ENCODE data around the gene SLC30A3.
"Not testable (repeated sequence)": the region's sequence is repeated elsewhere in the genome, so short reads cannot be mapped to it uniquely, and the experiment has no call there.

The SLC30A3 gene

GRCh38 chr2:27285481-27285880, 22.6 kb upstream of the SLC30A3 start:
- H3K36me3 ChIP-seq (ENCODE audit: control insufficient read depth, insufficient read depth, low read length): no peaks in the 10 kb centered on the region
- H3K4me1 ChIP-seq (ENCODE audit: control insufficient read depth, insufficient read depth, low read length): peaks cover 9% of the 10 kb centered on the region
- H3K27me3 ChIP-seq (ENCODE audit: control insufficient read depth, insufficient read depth, low read length, poor library complexity, severe bottlenecking): peaks cover 8% of the 10 kb centered on the region
- no peak overlapping the region for H3K4me3 ChIP-seq (ENCODE audit: insufficient read depth, low read depth, low read length)
- H3K9me3 ChIP-seq (ENCODE audit: control insufficient read depth, low read length): no peaks in the 10 kb centered on the region
- WGBS, 2 experiments: 58 to 64% methylated on average over 5 to 6 of the region's 6 CpGs
- no peak overlapping the region for H3K27ac ChIP-seq (ENCODE audit: insufficient read depth, low read depth, low read length, poor library complexity, severe bottlenecking)

- H3K27me3 ChIP-seq (ENCODE audit: control insufficient read depth, insufficient read depth, low read length, poor library complexity, severe bottlenecking): peaks cover 8% of the 10 kb centered on the region
These were observed 22.1 kb upstream of the SLC30A3 start for GRCh38 chr2:27284996-27285395.

DNA sequence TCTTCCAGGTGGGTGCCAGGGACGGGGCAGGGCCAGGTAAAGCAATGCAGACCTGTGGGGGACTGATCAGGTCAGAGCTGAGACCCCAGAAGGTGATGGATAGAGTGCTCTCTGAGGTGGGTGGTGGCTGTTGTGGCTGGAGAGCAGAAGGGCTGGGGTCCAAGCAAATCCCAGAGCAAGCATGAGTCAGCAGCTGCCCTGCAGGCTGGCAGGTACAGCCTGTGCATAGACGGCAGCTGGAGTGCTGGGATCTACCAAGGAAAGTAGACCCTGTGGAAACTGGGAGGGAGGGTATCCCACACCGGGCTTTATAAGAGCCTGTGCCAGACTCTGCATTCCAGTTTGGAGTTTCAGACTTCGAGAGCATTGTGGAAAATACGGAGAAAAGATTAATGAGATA, 20.0 kb upstream of the SLC30A3 start:
- Histone ChIP-seq H3K4me1 (ENCODE audit: control insufficient read depth, insufficient read depth, low read length) (peaks cover 9% of the 10 kb centered on the region), H3K27me3 (ENCODE audit: control insufficient read depth, insufficient read depth, low read length, poor library complexity, severe bottlenecking) (peaks cover 8% of the 10 kb centered on the region), H3K36me3 (ENCODE audit: control insufficient read depth, insufficient read depth, low read length) (no peaks in the 10 kb centered on the region), H3K9me3 (ENCODE audit: control insufficient read depth, low read length) (no peaks in the 10 kb centered on the region), H3K27ac (ENCODE audit: insufficient read depth, low read depth, low read length, poor library complexity, severe bottlenecking) (no peak overlapping the region), H3K4me3 (ENCODE audit: insufficient read depth, low read depth, low read length) (no peak overlapping the region)
- 47 to 53% methylated on average over 5 of the region's 5 CpGs for WGBS, 2 experiments

More at GRCh38 chr2:27284996-27285395, 22.1 kb upstream of the SLC30A3 start:
- H3K9me3 ChIP-seq (ENCODE audit: control insufficient read depth, low read length): no peaks in the 10 kb centered on the region
- H3K27ac ChIP-seq (ENCODE audit: insufficient read depth, low read depth, low read length, poor library complexity, severe bottlenecking): no peak overlapping the region
- H3K4me1 ChIP-seq (ENCODE audit: control insufficient read depth, insufficient read depth, low read length): peaks cover 9% of the 10 kb centered on the region
- WGBS, 2 experiments: 80% methylated on average over 1 of the region's 1 CpG; no CpG with 5 or more reads in 1 of the 2 experiments
- no peak overlapping the region for H3K4me3 ChIP-seq (ENCODE audit: insufficient read depth, low read depth, low read length)
- no peaks in the 10 kb centered on the region for H3K36me3 ChIP-seq (ENCODE audit: control insufficient read depth, insufficient read depth, low read length)

- H3K27ac ChIP-seq (ENCODE audit: insufficient read depth, low read depth, low read length, poor library complexity, severe bottlenecking): no peak within 1 kb of the TSS
- H3K36me3 ChIP-seq (ENCODE audit: control insufficient read depth, insufficient read depth, low read length): no peaks in the 10 kb centered on the region
- H3K9me3 ChIP-seq (ENCODE audit: control insufficient read depth, low read length): no peaks in the 10 kb centered on the region
- H3K27me3 ChIP-seq (ENCODE audit: control insufficient read depth, insufficient read depth, low read length, poor library complexity, severe bottlenecking): peaks cover 8% of the 10 kb centered on the region
- no peak within 1 kb of the TSS for H3K4me3 ChIP-seq (ENCODE audit: insufficient read depth, low read depth, low read length)
- WGBS, 2 experiments: 32 to 35% methylated on average over 5 of the region's 5 CpGs
- peaks cover 9% of the 10 kb centered on the region for H3K4me1 ChIP-seq (ENCODE audit: control insufficient read depth, insufficient read depth, low read length)
These were observed 19.2 kb upstream of the SLC30A3 start, which contains the start of gene TRIM54 for GRCh38 chr2:27281855-27282559. Gene TRIM54, plus strand, starts transcription at chr2:27282429. Its CDS starts 303 bp downstream, at chr2:27282732.

- no peaks in the 10 kb centered on the region for H3K36me3 ChIP-seq (ENCODE audit: control insufficient read depth, insufficient read depth, low read length)
- 89 to 92% methylated on average over 3 of the region's 3 CpGs for WGBS, 2 experiments
- H3K27me3 ChIP-seq (ENCODE audit: control insufficient read depth, insufficient read depth, low read length, poor library complexity, severe bottlenecking): peaks cover 8% of the 10 kb centered on the region
- H3K4me3 ChIP-seq (ENCODE audit: insufficient read depth, low read depth, low read length): no peak overlapping the region
- H3K9me3 ChIP-seq (ENCODE audit: control insufficient read depth, low read length): no peaks in the 10 kb centered on the region
- peaks cover 9% of the 10 kb centered on the region for H3K4me1 ChIP-seq (ENCODE audit: control insufficient read depth, insufficient read depth, low read length)
- no peak overlapping the region for H3K27ac ChIP-seq (ENCODE audit: insufficient read depth, low read depth, low read length, poor library complexity, severe bottlenecking)
These were observed 18.6 kb upstream of the SLC30A3 start for GRCh38 chr2:27281442-27281841.

- H3K4me3 ChIP-seq (ENCODE audit: insufficient read depth, low read depth, low read length): no peak overlapping the region
- H3K4me1 ChIP-seq (ENCODE audit: control insufficient read depth, insufficient read depth, low read length): peaks cover 9% of the 10 kb centered on the region
- 92 to 95% methylated on average over 3 of the region's 3 CpGs for WGBS, 2 experiments
- H3K27me3 ChIP-seq (ENCODE audit: control insufficient read depth, insufficient read depth, low read length, poor library complexity, severe bottlenecking): peaks cover 8% of the 10 kb centered on the region
- H3K36me3 ChIP-seq (ENCODE audit: control insufficient read depth, insufficient read depth, low read length): no peaks in the 10 kb centered on the region
- H3K9me3 ChIP-seq (ENCODE audit: control insufficient read depth, low read length): no peaks in the 10 kb centered on the region
- no peak overlapping the region for H3K27ac ChIP-seq (ENCODE audit: insufficient read depth, low read depth, low read length, poor library complexity, severe bottlenecking)
These were observed 18.0 kb upstream of the SLC30A3 start for GRCh38 chr2:27280826-27281225.

DNA sequence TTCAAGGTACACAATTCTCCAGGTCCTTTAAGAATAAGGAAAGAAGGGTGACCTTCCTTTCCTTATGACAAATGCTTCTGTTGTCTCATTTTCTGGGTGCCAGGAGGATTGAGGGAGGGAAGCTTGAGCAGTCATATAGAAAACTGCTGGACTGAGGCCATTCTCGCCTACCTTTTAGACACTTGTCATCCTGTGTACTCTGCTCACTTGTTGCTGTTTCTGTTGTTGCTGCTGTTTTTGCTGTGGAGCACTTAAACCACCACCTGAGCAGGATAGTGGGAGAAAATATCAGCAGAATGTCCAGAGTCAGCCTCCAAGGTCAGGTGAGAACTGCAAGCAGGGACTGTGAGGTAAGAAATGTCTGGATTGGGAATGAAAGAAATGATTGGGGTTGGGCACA, 15.2 kb upstream of the SLC30A3 start:
- no peaks in the 10 kb centered on the region for H3K36me3 ChIP-seq (ENCODE audit: control insufficient read depth, insufficient read depth, low read length)
- peaks cover 9% of the 10 kb centered on the region for H3K4me1 ChIP-seq (ENCODE audit: control insufficient read depth, insufficient read depth, low read length)
- WGBS, 2 experiments: 84 to 94% methylated on average over 1 of the region's 1 CpG
- no peak overlapping the region for H3K4me3 ChIP-seq (ENCODE audit: insufficient read depth, low read depth, low read length)
- peaks cover 4% of the 10 kb centered on the region for H3K27me3 ChIP-seq (ENCODE audit: control insufficient read depth, insufficient read depth, low read length, poor library complexity, severe bottlenecking)
- H3K27ac ChIP-seq (ENCODE audit: insufficient read depth, low read depth, low read length, poor library complexity, severe bottlenecking): no peak overlapping the region
- no peaks in the 10 kb centered on the region for H3K9me3 ChIP-seq (ENCODE audit: control insufficient read depth, low read length)

GRCh38 chr2:27275211-27276150, 12.6 kb upstream of the SLC30A3 start, which contains the start of gene DNAJC5G:
Gene DNAJC5G, plus strand, starts transcription at chr2:27275433. Its CDS starts 1,296 bp downstream, at chr2:27276729.
- Histone ChIP-seq H3K4me1 (ENCODE audit: control insufficient read depth, insufficient read depth, low read length) (no peaks in the 10 kb centered on the region), H3K27me3 (ENCODE audit: control insufficient read depth, insufficient read depth, low read length, poor library complexity, severe bottlenecking) (no peaks in the 10 kb centered on the region), H3K4me3 (ENCODE audit: insufficient read depth, low read depth, low read length) (no peak within 1 kb of the TSS), H3K36me3 (ENCODE audit: control insufficient read depth, insufficient read depth, low read length) (no peaks in the 10 kb centered on the region), H3K27ac (ENCODE audit: insufficient read depth, low read depth, low read length, poor library complexity, severe bottlenecking) (no peak within 1 kb of the TSS), H3K9me3 (ENCODE audit: control insufficient read depth, low read length) (no peaks in the 10 kb centered on the region)
- 90% methylated on average over 39 of the region's 39 CpGs for WGBS, 2 experiments

GRCh38 chr2:27272537-27273522, 10.0 kb upstream of the SLC30A3 start:
- H3K36me3 ChIP-seq (ENCODE audit: control insufficient read depth, insufficient read depth, low read length); H3K9me3 ChIP-seq (ENCODE audit: control insufficient read depth, low read length); H3K4me1 ChIP-seq (ENCODE audit: control insufficient read depth, insufficient read depth, low read length); H3K27ac ChIP-seq (ENCODE audit: insufficient read depth, low read depth, low read length, poor library complexity, severe bottlenecking); H3K4me3 ChIP-seq (ENCODE audit: insufficient read depth, low read depth, low read length); H3K27me3 ChIP-seq (ENCODE audit: control insufficient read depth, insufficient read depth, low read length, poor library complexity, severe bottlenecking): not testable (repeated sequence)
- WGBS, 2 experiments: 90% methylated on average over 15 of the region's 15 CpGs
